Neural cell (in vitro differentiated cells): ENCODE results near the gene NPW. TPM values are rescaled to one million over a fixed set of nuclear protein-coding genes. Genes with fewer than 3 reads are reported as not detected.

Experiments used
- H2AFZ ChIP-seq: fragments of 200-600, 300-800 bp; sonication (generic), shearing (Covaris generic); 2 replicates; pipeline ENCODE4 v1.6.0; 2014; ENCODE audit warnings: low read depth, mild to moderate bottlenecking, antibody characterized with exemption, low read length, moderate library complexity
- H3F3A ChIP-seq: fragments of 200-600 bp; shearing (Covaris generic); 2 replicates; pipeline ENCODE4 v1.6.1; 2016; ENCODE audit warnings: mild to moderate bottlenecking, moderate library complexity, mixed read lengths, antibody characterized with exemption, low read length; ENCODE audit not compliant: insufficient read depth, poor library complexity, severe bottlenecking
- H3K27ac ChIP-seq: fragments of 200-600, 300-800 bp; sonication (generic), shearing (Covaris generic); 2 replicates; pipeline ENCODE4 v1.5.1; 2014; ENCODE audit warnings: mild to moderate bottlenecking, low read length, moderate library complexity
- H3K27me3 ChIP-seq: fragments of 300-800, 200-600 bp; sonication (generic), shearing (Covaris generic); 2 replicates; pipeline ENCODE4 v1.6.0; 2014; ENCODE audit warnings: mild to moderate bottlenecking, low read depth, low read length, moderate library complexity; ENCODE audit not compliant: insufficient read depth
- H3K36me3 ChIP-seq: fragments of 300-800, 200-600 bp; sonication (generic), shearing (Covaris generic); 2 replicates; pipeline ENCODE4 v1.5.1; 2014; ENCODE audit warnings: mild to moderate bottlenecking, antibody characterized with exemption, low read length, moderate library complexity; ENCODE audit not compliant: insufficient read depth
- H3K4me2 ChIP-seq: fragments of 300-800, 200-600 bp; sonication (generic), shearing (Covaris generic); 2 replicates; pipeline ENCODE4 v1.6.0; 2014; ENCODE audit warnings: mild to moderate bottlenecking, low read length
- H3K4me3 ChIP-seq: fragments of 300-800, 200-600 bp; sonication (generic), shearing (Covaris generic); 2 replicates; pipeline ENCODE4 v1.5.1; 2014; ENCODE audit warnings: mild to moderate bottlenecking, low read length, moderate library complexity
- H3K79me2 ChIP-seq: fragments of 200-600 bp; shearing (Covaris generic); replicated peaks from 2 replicates; pipeline ENCODE4 v1.6.0; 2014; ENCODE audit warnings: mild to moderate bottlenecking, low read length, moderate library complexity; ENCODE audit not compliant: insufficient read depth
- H3K9ac ChIP-seq: fragments of 300-800, 200-600 bp; sonication (generic), shearing (Covaris generic); 2 replicates; pipeline ENCODE4 v1.6.1; 2016; ENCODE audit warnings: mild to moderate bottlenecking, low read length, mixed read lengths
- H3K9me2 ChIP-seq: fragments of 200-600 bp; shearing (Covaris generic); 2 replicates; pipeline ENCODE4 v1.6.1; 2016; ENCODE audit warnings: mild to moderate bottlenecking, low read length, mixed read lengths; ENCODE audit not compliant: insufficient read depth
- H3K9me3 ChIP-seq: fragments of 200-600, 300-800 bp; sonication (generic), shearing (Covaris generic); 2 replicates; pipeline ENCODE4 v1.6.1; 2016; ENCODE audit warnings: mild to moderate bottlenecking, mixed run types, low read length, moderate library complexity, mixed read lengths
- H4K20me1 ChIP-seq: fragments of 200-600 bp; shearing (Covaris generic); 2 replicates; pipeline ENCODE4 v1.6.1; 2016; ENCODE audit warnings: mild to moderate bottlenecking, mixed run types; ENCODE audit not compliant: insufficient read depth
- EP300 ChIP-seq: fragments of 450-650 bp; conservative IDR thresholded peaks from 2 replicates; pipeline ENCODE4 v1.6.1; 2014; ENCODE audit warnings: antibody characterized with exemption, mild to moderate bottlenecking, moderate library complexity; ENCODE audit not compliant: poor library complexity, severe bottlenecking
- EZH2 ChIP-seq: fragments of 200-600, 300-800 bp; shearing (Covaris generic), sonication (generic); IDR thresholded peaks from 2 replicates; pipeline ENCODE4 v1.6.1; 2014; ENCODE audit warnings: antibody characterized with exemption, low read length, borderline replicate concordance, mild to moderate bottlenecking; ENCODE audit not compliant: insufficient read depth, poor library complexity, severe bottlenecking
- MXI1 ChIP-seq: fragments of 450-650 bp; conservative IDR thresholded peaks from 2 replicates; pipeline ENCODE4 v1.6.1; 2014; ENCODE audit warnings: antibody characterized with exemption, mild to moderate bottlenecking; ENCODE audit not compliant: poor library complexity, severe bottlenecking
- POLR2AphosphoS5 ChIP-seq: IDR thresholded peaks from 2 replicates; pipeline ENCODE4 v1.6.1; 2012
- RAD21 ChIP-seq: fragments of 450-650 bp; conservative IDR thresholded peaks from 2 replicates; pipeline ENCODE4 v1.6.1; 2014; ENCODE audit warnings: antibody characterized with exemption, mild to moderate bottlenecking, moderate library complexity
- SMC3 ChIP-seq: fragments of 450-650 bp; conservative IDR thresholded peaks from 2 replicates; pipeline ENCODE4 v1.6.1; 2014; ENCODE audit warnings: antibody characterized with exemption, mild to moderate bottlenecking, moderate library complexity; ENCODE audit not compliant: poor library complexity
- polyA plus RNA-seq: library from polyadenylated mRNA; depleted of rRNA; stranded (reverse); fragments of >200 nt; gene quantifications from 2 replicates; pipeline ENCODE4 v1.2.3, GENCODE V29; 2014
- TF ChIP-seq, protein P1 (sequence below): IDR thresholded peaks from 2 replicates; pipeline ENCODE4 v1.6.1; 2012; ENCODE audit warnings: borderline replicate concordance
- TF ChIP-seq, protein P2 (sequence below): fragments of 450-650 bp; IDR thresholded peaks from 2 replicates; pipeline ENCODE4 v1.5.1; 2014; ENCODE audit warnings: antibody characterized with exemption, mild to moderate bottlenecking, moderate library complexity; ENCODE audit not compliant: poor library complexity, severe bottlenecking

Gene NPW
- polyA plus RNA-seq, 1 donor from 2014 or later, result not detected

DNA sequence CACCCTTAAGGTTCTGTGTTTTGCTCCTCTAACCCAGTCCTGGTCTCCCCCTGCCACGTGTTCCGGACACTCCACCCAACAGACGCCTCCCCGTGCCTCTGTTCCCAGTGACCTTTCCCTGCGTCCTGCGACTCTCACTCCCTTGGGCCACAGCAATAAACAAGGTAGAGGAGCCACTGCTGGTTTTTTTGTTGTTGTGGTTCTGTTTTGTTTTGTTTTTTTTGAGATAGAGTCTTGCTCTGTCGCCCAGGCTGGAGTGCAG, 3.7 kb upstream of the NPW start:
- Histone ChIP-seq H4K20me1 (no peaks in the 10 kb centered on the region), H3K9ac (no peak overlapping the region), H3K9me3 (no peaks in the 10 kb centered on the region), H2AFZ (no peak overlapping the region), H3K9me2 (no peaks in the 10 kb centered on the region), H3K27me3 (peaks cover 32% of the 10 kb centered on the region), H3K36me3 (no peaks in the 10 kb centered on the region), H3K27ac (no peak overlapping the region), H3F3A (no peaks in the 10 kb centered on the region), H3K79me2 (no peaks in the 10 kb centered on the region), H3K4me2 (no peak overlapping the region), H3K4me3 (no peak overlapping the region)
- no peak for TF ChIP-seq RAD21
- TF ChIP-seq EP300, result no peak
- TF ChIP-seq POLR2AphosphoS5, result no peak
- no peak for TF ChIP-seq SMC3

DNA sequence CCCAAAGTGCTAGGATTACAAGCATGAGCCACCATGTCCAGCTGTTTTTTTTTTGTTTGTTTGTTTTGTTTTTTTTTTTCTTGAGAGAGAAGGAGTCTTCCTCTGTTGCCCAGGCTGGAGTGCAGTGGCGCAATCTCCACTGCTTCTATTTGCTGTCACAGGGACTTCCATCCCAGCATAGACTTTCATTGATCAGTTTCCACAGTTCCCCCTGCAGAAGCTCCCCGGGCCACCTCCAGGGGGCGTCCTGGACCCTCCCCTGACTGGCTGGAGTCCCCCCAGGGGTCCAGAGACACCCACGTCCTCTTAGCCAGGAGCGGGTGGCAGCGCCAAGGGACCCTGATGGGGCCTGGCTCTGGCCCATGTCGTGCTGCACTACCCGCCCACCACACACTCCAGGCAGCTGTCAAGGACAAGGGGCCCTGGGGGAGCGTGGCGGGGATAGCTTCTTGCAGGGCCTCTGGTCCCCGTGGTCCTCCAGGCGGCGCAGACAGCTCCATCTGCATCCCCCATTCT, 3.1 kb upstream of the NPW start:
- Histone ChIP-seq H3K9ac (no peak overlapping the region), H2AFZ (no peak overlapping the region)

More for the DNA sequence above, 3.1 kb upstream of the NPW start:
- Histone ChIP-seq H3K9me3 (no peaks in the 10 kb centered on the region), H3F3A (no peaks in the 10 kb centered on the region), H4K20me1 (no peaks in the 10 kb centered on the region), H3K79me2 (no peaks in the 10 kb centered on the region), H3K4me3 (no peak overlapping the region), H3K9me2 (no peaks in the 10 kb centered on the region), H3K36me3 (no peaks in the 10 kb centered on the region), H3K4me2 (no peak overlapping the region), H3K27ac (no peak overlapping the region), H3K27me3 (peaks cover 35% of the 10 kb centered on the region)
- TF ChIP-seq, protein P1, sequence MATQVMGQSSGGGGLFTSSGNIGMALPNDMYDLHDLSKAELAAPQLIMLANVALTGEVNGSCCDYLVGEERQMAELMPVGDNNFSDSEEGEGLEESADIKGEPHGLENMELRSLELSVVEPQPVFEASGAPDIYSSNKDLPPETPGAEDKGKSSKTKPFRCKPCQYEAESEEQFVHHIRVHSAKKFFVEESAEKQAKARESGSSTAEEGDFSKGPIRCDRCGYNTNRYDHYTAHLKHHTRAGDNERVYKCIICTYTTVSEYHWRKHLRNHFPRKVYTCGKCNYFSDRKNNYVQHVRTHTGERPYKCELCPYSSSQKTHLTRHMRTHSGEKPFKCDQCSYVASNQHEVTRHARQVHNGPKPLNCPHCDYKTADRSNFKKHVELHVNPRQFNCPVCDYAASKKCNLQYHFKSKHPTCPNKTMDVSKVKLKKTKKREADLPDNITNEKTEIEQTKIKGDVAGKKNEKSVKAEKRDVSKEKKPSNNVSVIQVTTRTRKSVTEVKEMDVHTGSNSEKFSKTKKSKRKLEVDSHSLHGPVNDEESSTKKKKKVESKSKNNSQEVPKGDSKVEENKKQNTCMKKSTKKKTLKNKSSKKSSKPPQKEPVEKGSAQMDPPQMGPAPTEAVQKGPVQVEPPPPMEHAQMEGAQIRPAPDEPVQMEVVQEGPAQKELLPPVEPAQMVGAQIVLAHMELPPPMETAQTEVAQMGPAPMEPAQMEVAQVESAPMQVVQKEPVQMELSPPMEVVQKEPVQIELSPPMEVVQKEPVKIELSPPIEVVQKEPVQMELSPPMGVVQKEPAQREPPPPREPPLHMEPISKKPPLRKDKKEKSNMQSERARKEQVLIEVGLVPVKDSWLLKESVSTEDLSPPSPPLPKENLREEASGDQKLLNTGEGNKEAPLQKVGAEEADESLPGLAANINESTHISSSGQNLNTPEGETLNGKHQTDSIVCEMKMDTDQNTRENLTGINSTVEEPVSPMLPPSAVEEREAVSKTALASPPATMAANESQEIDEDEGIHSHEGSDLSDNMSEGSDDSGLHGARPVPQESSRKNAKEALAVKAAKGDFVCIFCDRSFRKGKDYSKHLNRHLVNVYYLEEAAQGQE, result no peak
- TF ChIP-seq EZH2 (no peak), SMC3 (no peak), MXI1 (no peak), EP300 (no peak)
- TF ChIP-seq, protein P2, sequence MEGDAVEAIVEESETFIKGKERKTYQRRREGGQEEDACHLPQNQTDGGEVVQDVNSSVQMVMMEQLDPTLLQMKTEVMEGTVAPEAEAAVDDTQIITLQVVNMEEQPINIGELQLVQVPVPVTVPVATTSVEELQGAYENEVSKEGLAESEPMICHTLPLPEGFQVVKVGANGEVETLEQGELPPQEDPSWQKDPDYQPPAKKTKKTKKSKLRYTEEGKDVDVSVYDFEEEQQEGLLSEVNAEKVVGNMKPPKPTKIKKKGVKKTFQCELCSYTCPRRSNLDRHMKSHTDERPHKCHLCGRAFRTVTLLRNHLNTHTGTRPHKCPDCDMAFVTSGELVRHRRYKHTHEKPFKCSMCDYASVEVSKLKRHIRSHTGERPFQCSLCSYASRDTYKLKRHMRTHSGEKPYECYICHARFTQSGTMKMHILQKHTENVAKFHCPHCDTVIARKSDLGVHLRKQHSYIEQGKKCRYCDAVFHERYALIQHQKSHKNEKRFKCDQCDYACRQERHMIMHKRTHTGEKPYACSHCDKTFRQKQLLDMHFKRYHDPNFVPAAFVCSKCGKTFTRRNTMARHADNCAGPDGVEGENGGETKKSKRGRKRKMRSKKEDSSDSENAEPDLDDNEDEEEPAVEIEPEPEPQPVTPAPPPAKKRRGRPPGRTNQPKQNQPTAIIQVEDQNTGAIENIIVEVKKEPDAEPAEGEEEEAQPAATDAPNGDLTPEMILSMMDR, result no peak
